WTC11 (cell line): ENCODE data around the gene UCKL1. TPM values are rescaled to one million over a fixed set of nuclear protein-coding genes. Genes with fewer than 3 reads are reported as not detected.

Experiments
- ATAC-seq: fragments of 200-7000 bp; cut with Tn5 transposase; 2 replicates; pipeline ENCODE4 v1.10.0; 2021; ENCODE audit warnings: mild to moderate bottlenecking, moderate library complexity
- CTCF ChIA-PET: fragments of 300-600 bp; sonication (Branson Sonifier 250); formaldehyde crosslinking; loops from one replicate; lab custom pipeline; 2021; ENCODE audit warnings: antibody characterized with exemption; lab: Charles Lee
- POLR2A ChIA-PET: fragments of 350-600 bp; sonication (Branson Sonifier 250); formaldehyde crosslinking; loops from one replicate; lab custom pipeline; 2021; ENCODE audit warnings: antibody characterized with exemption; lab: Charles Lee
- DNase-seq: peaks from one replicate; pipeline ENCODE4 v3.0.0; 2021; ENCODE audit warnings: low spot score
- H3K27ac Mint-ChIP-seq: 2 replicates; pipeline ENCODE4 v1.8.0; 2021; ENCODE audit warnings: mixed read lengths
- H3K27me3 Mint-ChIP-seq: 2 replicates; pipeline ENCODE4 v1.8.0; 2021; ENCODE audit warnings: low read depth, mild to moderate bottlenecking, moderate library complexity, mixed read lengths
- H3K36me3 Mint-ChIP-seq: 2 replicates; pipeline ENCODE4 v1.8.0; 2021; ENCODE audit warnings: mixed read lengths
- H3K4me1 Mint-ChIP-seq: 2 replicates; pipeline ENCODE4 v1.8.0; 2022; ENCODE audit warnings: mixed read lengths
- H3K4me3 Mint-ChIP-seq: 2 replicates; pipeline ENCODE4 v1.8.0; 2021; ENCODE audit warnings: mild to moderate bottlenecking, moderate library complexity, mixed read lengths
- H3K9me3 Mint-ChIP-seq: 2 replicates; pipeline ENCODE4 v1.8.0; 2021; ENCODE audit warnings: mixed read lengths
- ATF1 ChIP-seq: sonication (generic); formaldehyde crosslinking; IDR thresholded peaks from 2 replicates; pipeline ENCODE4 v1.8.1; 2023; ENCODE audit warnings: mild to moderate bottlenecking, moderate library complexity, missing genetic modification reagents
- EMX1 ChIP-seq: fragments of 250-450 bp; sonication (Bioruptor Pico); IDR thresholded peaks from 2 replicates; pipeline ENCODE4 v1.8.0; 2021; ENCODE audit warnings: mild to moderate bottlenecking
- FOXK1 ChIP-seq: sonication (generic); formaldehyde crosslinking; IDR thresholded peaks from 2 replicates; pipeline ENCODE4 v1.8.0; 2022; ENCODE audit warnings: mild to moderate bottlenecking, moderate library complexity, missing genetic modification reagents
- IRF2 ChIP-seq: sonication (generic); formaldehyde crosslinking; IDR thresholded peaks from 2 replicates; pipeline ENCODE4 v1.8.0; 2022; ENCODE audit warnings: low read depth, missing genetic modification reagents, borderline replicate concordance
- NFATC4 ChIP-seq: fragments of 250-450 bp; sonication (Bioruptor Pico); IDR thresholded peaks from 2 replicates; pipeline ENCODE4 v1.9.0; 2021; ENCODE audit warnings: mild to moderate bottlenecking
- PRRX2 ChIP-seq: fragments of 250-450 bp; sonication (Bioruptor Pico); IDR thresholded peaks from 2 replicates; pipeline ENCODE4 v1.8.0; 2021; ENCODE audit warnings: mild to moderate bottlenecking
- SMAD3 ChIP-seq: sonication (generic); formaldehyde crosslinking; IDR thresholded peaks from 2 replicates; pipeline ENCODE4 v1.8.0; 2022; ENCODE audit warnings: missing genetic modification reagents, mild to moderate bottlenecking, borderline replicate concordance
- TP53 ChIP-seq: sonication (generic); formaldehyde crosslinking; IDR thresholded peaks from 2 replicates; pipeline ENCODE4 v1.8.1; 2023; ENCODE audit warnings: mild to moderate bottlenecking, missing genetic modification reagents
- ZNF121 ChIP-seq: sonication (generic); formaldehyde crosslinking; IDR thresholded peaks from 2 replicates; pipeline ENCODE4 v1.8.0; 2023; ENCODE audit warnings: missing genetic modification reagents
- ZNF232 ChIP-seq: sonication (generic); formaldehyde crosslinking; IDR thresholded peaks from 2 replicates; pipeline ENCODE4 v1.8.0; 2022; ENCODE audit warnings: mild to moderate bottlenecking, missing genetic modification reagents
- ZNF263 ChIP-seq: sonication (generic); formaldehyde crosslinking; IDR thresholded peaks from 2 replicates; pipeline ENCODE4 v1.8.1; 2022; ENCODE audit warnings: low read depth, mild to moderate bottlenecking, moderate library complexity, missing genetic modification reagents
- ZNF423 ChIP-seq: fragments of 250-450 bp; sonication (Bioruptor Pico); IDR thresholded peaks from 2 replicates; pipeline ENCODE4 v2.1.2; 2022; ENCODE audit warnings: mild to moderate bottlenecking, moderate library complexity
- total RNA-seq: library from RNA; stranded (reverse); gene quantifications from 3 replicates; pipeline ENCODE4 v1.2.3, GENCODE V29; 2021
- TF ChIP-seq, protein P1 (sequence below): sonication (generic); formaldehyde crosslinking; IDR thresholded peaks from 2 replicates; pipeline ENCODE4 v1.8.1; 2022; ENCODE audit warnings: low read depth, mild to moderate bottlenecking, moderate library complexity, missing genetic modification reagents, borderline replicate concordance
- TF ChIP-seq, protein P2 (sequence below): sonication (generic); formaldehyde crosslinking; IDR thresholded peaks from 2 replicates; pipeline ENCODE4 v1.8.0; 2022; ENCODE audit warnings: mild to moderate bottlenecking, missing genetic modification reagents
- TF ChIP-seq, protein P3 (sequence below): sonication (generic); formaldehyde crosslinking; IDR thresholded peaks from 2 replicates; pipeline ENCODE4 v1.8.0; 2022; ENCODE audit warnings: mild to moderate bottlenecking, missing genetic modification reagents
- TF ChIP-seq, protein P4 (sequence below): fragments of 250-450 bp; sonication (Bioruptor Pico); IDR thresholded peaks from 2 replicates; pipeline ENCODE4 v2.1.2; 2022; ENCODE audit warnings: mild to moderate bottlenecking, moderate library complexity
- TF ChIP-seq, protein P5 (sequence below): sonication (generic); formaldehyde crosslinking; IDR thresholded peaks from 2 replicates; pipeline ENCODE4 v1.8.1; 2023; ENCODE audit warnings: mild to moderate bottlenecking, moderate library complexity, missing genetic modification reagents
- TF ChIP-seq, protein P6 (sequence below): sonication (generic); formaldehyde crosslinking; IDR thresholded peaks from 2 replicates; pipeline ENCODE4 v1.8.1; 2022; ENCODE audit warnings: mild to moderate bottlenecking, moderate library complexity, missing genetic modification reagents
- TF ChIP-seq, protein P7 (sequence below): sonication (generic); formaldehyde crosslinking; conservative IDR thresholded peaks from 2 replicates; pipeline ENCODE4 v1.8.1; 2022; ENCODE audit warnings: mild to moderate bottlenecking, missing genetic modification reagents
- TF ChIP-seq, protein P8 (sequence below): fragments of 250-450 bp; sonication (Bioruptor Pico); IDR thresholded peaks from 2 replicates; pipeline ENCODE4 v1.9.0; 2021; ENCODE audit warnings: mild to moderate bottlenecking, borderline replicate concordance

UCKL1 gene
- total RNA-seq, 1 experiment from 2014 or later, result 51.2 TPM

DNA sequence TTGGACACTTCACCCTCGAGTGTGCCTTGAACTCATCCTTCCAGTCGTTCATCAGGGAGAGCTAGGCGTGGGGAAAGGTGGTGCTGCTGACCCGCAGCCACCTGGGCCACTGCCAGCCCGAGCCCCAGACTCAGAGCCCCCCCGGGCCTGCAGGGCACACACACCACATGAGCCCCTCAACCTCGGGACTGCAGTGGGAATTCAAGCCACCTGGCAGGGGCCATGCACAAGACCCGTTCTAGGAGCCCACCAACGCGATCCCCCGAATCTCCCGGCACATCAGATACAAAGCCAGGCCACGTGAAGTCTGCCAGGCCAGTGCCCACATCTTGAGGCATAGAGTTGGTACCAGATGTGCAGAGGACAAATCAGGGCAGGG is 10.7 kb upstream of the UCKL1 start (continued):
- TF ChIP-seq, protein P1, sequence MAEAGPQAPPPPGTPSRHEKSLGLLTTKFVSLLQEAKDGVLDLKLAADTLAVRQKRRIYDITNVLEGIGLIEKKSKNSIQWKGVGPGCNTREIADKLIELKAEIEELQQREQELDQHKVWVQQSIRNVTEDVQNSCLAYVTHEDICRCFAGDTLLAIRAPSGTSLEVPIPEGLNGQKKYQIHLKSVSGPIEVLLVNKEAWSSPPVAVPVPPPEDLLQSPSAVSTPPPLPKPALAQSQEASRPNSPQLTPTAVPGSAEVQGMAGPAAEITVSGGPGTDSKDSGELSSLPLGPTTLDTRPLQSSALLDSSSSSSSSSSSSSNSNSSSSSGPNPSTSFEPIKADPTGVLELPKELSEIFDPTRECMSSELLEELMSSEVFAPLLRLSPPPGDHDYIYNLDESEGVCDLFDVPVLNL (CRISPR knock-in tag), result no peak
- TF ChIP-seq SMAD3 (CRISPR knock-in tag) (no peak), TP53 (CRISPR knock-in tag) (no peak), ZNF121 (no peak), ATF1 (no peak)
- TF ChIP-seq, protein P2, sequence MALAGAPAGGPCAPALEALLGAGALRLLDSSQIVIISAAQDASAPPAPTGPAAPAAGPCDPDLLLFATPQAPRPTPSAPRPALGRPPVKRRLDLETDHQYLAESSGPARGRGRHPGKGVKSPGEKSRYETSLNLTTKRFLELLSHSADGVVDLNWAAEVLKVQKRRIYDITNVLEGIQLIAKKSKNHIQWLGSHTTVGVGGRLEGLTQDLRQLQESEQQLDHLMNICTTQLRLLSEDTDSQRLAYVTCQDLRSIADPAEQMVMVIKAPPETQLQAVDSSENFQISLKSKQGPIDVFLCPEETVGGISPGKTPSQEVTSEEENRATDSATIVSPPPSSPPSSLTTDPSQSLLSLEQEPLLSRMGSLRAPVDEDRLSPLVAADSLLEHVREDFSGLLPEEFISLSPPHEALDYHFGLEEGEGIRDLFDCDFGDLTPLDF, result no peak
- TF ChIP-seq, protein P3, sequence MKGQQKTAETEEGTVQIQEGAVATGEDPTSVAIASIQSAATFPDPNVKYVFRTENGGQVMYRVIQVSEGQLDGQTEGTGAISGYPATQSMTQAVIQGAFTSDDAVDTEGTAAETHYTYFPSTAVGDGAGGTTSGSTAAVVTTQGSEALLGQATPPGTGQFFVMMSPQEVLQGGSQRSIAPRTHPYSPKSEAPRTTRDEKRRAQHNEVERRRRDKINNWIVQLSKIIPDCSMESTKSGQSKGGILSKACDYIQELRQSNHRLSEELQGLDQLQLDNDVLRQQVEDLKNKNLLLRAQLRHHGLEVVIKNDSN (CRISPR knock-in tag), result no peak
- TF ChIP-seq, protein P4, sequence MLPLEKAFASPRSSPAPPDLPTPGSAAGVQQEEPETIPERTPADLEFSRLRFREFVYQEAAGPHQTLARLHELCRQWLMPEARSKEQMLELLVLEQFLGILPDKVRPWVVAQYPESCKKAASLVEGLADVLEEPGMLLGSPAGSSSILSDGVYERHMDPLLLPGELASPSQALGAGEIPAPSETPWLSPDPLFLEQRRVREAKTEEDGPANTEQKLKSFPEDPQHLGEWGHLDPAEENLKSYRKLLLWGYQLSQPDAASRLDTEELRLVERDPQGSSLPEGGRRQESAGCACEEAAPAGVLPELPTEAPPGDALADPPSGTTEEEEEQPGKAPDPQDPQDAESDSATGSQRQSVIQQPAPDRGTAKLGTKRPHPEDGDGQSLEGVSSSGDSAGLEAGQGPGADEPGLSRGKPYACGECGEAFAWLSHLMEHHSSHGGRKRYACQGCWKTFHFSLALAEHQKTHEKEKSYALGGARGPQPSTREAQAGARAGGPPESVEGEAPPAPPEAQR (CRISPR knock-in tag), result no peak

DNA sequence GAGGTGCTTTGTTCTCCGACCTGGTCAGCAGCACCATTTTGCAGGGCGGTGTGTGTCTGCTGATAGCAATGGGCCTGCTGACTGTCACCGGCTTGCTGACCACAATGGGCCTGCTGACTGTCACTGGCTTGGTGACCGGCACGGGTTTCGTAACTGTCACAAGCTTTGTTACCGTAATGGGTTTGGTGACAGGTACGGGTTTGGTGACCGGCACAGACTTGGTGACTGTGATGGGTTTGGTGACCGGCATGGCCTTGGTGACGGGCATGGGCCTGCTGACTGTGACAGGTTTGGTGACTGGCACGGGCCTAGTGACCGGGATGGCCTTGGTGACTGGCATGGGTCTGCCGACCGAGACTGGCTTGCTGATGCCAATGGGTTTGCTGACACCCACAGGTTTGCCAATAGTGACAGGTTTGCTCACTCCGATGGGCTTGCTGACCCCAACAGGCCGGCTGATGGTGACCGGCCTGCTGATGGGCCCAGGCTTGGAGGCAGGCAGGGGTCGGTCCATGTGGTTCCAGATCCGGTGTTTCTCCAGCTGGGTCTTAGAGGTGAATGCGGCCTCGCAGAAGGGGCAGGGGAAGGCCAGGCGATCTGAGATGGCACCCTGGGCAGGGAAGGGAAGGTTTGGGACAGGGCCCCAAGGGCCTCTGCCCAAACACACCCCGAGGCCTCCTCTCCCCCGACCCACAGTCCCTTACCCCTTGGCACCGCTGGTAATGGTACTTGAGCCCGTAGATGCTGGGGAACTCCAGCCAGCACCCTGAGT is 10.1 kb upstream of the UCKL1 start:
- POLR2A ChIA-PET, result no interaction called here
- CTCF ChIA-PET, result no interaction called here
- Mint-ChIP-seq H3K4me1 (no peaks in the 10 kb centered on the region), H3K27ac (no peak overlapping the region), H3K4me3 (no peak overlapping the region), H3K36me3 (peaks cover 59% of the 10 kb centered on the region), H3K27me3 (peaks cover 16% of the 10 kb centered on the region), H3K9me3 (peaks cover 3% of the 10 kb centered on the region; the same call in 1 of the 2 replicates)
- ATAC-seq (no peak), DNase-seq (no peak)
- TF ChIP-seq, protein P5, sequence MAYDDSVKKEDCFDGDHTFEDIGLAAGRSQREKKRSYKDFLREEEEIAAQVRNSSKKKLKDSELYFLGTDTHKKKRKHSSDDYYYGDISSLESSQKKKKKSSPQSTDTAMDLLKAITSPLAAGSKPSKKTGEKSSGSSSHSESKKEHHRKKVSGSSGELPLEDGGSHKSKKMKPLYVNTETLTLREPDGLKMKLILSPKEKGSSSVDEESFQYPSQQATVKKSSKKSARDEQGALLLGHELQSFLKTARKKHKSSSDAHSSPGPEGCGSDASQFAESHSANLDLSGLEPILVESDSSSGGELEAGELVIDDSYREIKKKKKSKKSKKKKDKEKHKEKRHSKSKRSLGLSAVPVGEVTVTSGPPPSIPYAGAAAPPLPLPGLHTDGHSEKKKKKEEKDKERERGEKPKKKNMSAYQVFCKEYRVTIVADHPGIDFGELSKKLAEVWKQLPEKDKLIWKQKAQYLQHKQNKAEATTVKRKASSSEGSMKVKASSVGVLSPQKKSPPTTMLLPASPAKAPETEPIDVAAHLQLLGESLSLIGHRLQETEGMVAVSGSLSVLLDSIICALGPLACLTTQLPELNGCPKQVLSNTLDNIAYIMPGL, result no peak
- TF ChIP-seq FOXK1, result no peak
- no peak for TF ChIP-seq NFATC4 (CRISPR knock-in tag)
- TF ChIP-seq, protein P6, sequence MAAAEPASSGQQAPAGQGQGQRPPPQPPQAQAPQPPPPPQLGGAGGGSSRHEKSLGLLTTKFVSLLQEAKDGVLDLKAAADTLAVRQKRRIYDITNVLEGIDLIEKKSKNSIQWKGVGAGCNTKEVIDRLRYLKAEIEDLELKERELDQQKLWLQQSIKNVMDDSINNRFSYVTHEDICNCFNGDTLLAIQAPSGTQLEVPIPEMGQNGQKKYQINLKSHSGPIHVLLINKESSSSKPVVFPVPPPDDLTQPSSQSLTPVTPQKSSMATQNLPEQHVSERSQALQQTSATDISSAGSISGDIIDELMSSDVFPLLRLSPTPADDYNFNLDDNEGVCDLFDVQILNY (CRISPR knock-in tag), result peak; percentile 41; the same call in 1 of the 2 replicates
- TF ChIP-seq ZNF263 (CRISPR knock-in tag), result no peak
- no peak for TF ChIP-seq EMX1
- TF ChIP-seq, protein P7, sequence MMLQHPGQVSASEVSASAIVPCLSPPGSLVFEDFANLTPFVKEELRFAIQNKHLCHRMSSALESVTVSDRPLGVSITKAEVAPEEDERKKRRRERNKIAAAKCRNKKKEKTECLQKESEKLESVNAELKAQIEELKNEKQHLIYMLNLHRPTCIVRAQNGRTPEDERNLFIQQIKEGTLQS (CRISPR knock-in tag), result 0 out of 2 replicates have a peak, but pooled peaks have one; percentile 37
- TF ChIP-seq IRF2, result no peak
- no peak for TF ChIP-seq ZNF423 (CRISPR knock-in tag)
- no peak for TF ChIP-seq PRRX2
- TF ChIP-seq, protein P8, sequence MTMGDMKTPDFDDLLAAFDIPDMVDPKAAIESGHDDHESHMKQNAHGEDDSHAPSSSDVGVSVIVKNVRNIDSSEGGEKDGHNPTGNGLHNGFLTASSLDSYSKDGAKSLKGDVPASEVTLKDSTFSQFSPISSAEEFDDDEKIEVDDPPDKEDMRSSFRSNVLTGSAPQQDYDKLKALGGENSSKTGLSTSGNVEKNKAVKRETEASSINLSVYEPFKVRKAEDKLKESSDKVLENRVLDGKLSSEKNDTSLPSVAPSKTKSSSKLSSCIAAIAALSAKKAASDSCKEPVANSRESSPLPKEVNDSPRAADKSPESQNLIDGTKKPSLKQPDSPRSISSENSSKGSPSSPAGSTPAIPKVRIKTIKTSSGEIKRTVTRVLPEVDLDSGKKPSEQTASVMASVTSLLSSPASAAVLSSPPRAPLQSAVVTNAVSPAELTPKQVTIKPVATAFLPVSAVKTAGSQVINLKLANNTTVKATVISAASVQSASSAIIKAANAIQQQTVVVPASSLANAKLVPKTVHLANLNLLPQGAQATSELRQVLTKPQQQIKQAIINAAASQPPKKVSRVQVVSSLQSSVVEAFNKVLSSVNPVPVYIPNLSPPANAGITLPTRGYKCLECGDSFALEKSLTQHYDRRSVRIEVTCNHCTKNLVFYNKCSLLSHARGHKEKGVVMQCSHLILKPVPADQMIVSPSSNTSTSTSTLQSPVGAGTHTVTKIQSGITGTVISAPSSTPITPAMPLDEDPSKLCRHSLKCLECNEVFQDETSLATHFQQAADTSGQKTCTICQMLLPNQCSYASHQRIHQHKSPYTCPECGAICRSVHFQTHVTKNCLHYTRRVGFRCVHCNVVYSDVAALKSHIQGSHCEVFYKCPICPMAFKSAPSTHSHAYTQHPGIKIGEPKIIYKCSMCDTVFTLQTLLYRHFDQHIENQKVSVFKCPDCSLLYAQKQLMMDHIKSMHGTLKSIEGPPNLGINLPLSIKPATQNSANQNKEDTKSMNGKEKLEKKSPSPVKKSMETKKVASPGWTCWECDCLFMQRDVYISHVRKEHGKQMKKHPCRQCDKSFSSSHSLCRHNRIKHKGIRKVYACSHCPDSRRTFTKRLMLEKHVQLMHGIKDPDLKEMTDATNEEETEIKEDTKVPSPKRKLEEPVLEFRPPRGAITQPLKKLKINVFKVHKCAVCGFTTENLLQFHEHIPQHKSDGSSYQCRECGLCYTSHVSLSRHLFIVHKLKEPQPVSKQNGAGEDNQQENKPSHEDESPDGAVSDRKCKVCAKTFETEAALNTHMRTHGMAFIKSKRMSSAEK (CRISPR knock-in tag), result no peak
- TF ChIP-seq ZNF232 (CRISPR knock-in tag), result no peak
